Measurements from ENCODE around the gene DIAPH3. TPM values are rescaled to one million over a fixed set of nuclear protein-coding genes. Genes with fewer than 3 reads are reported as not detected.
A peak's percentile ranks its signal among the peaks of the same experiment; 100 is the strongest.

Gene DIAPH3
- total and polyA plus RNA-seq, 2 of the 8 experiments (the other 6 are each of a cell fraction or from before 2014, with no cell fraction given): 8.0 to 30.8 TPM

DNA sequence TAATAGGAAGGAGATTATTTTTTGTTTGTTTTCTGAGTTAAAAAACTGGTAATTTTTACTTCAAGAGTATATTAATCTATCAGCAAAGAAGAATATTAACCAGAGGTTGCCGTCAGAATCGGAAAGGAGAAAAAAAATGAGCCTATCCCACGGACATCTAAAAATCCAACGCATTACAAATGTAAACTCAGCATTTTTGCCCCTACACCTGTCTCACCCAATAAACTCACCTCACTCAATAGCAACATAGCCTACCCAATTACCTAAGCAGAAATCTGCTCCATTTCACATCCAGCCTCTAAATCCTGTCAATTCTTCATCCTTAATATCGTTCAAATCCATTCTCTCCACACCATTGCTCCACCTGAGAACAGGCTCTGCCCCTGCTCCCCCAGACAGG is 10.4 kb upstream of the DIAPH3 start:
- no peaks in the 10 kb centered on the region for H3K79me1 ChIP-seq (ENCODE audit: low read depth, low read length)
- H3K23ac ChIP-seq (ENCODE audit: insufficient read length): no peak overlapping the region
- WGBS, 2 experiments (ENCODE audit: extremely low coverage in 1 of 2, insufficient coverage in 1 of 2, insufficient read length in 1 of 2, insufficient replicate concordance in 2 of 2, low coverage in 1 of 2, low lambda C conversion rate in 2 of 2, missing lambda C conversion rate in 1 of 2): 92 to 100% methylated on average over 1 to 5 of the region's 5 CpGs
- no peak overlapping the region for H2BK120ac ChIP-seq (replicated peaks; ENCODE audit: low read depth, low read length)
- no peak overlapping the region for H2BK20ac ChIP-seq (ENCODE audit: low read length)
- no peaks in the 10 kb centered on the region for H3K27me3 ChIP-seq (replicated peaks in 1 of 4; ENCODE audit: control insufficient read depth in 3 of 4, extremely low read depth in 1 of 4, insufficient read depth in 3 of 4, low read length in 3 of 4)
- no peak overlapping the region for H2BK15ac ChIP-seq (ENCODE audit: low read length)
- no peak overlapping the region for H3K27ac ChIP-seq (ENCODE audit: low read depth, low read length)
- H4K20me1 ChIP-seq (replicated peaks in 1 of 2; ENCODE audit: control insufficient read depth in 1 of 2, insufficient read depth in 2 of 2, low read length in 2 of 2): no peaks in the 10 kb centered on the region
- H3K4me2 ChIP-seq (ENCODE audit: insufficient read depth in 1 of 2, low read depth in 2 of 2, low read length in 2 of 2): no peak overlapping the region
- H3K4me3 ChIP-seq (ENCODE audit: extremely low read depth in 1 of 4, insufficient read depth in 2 of 4, low read depth in 3 of 4, low read length in 4 of 4): no peak overlapping the region
- H3K4ac ChIP-seq (replicated peaks; ENCODE audit: insufficient read length, low read depth, low read length): no peak overlapping the region
- no peak overlapping the region for H3K14ac ChIP-seq (ENCODE audit: insufficient read length)
- FAIRE-seq (no peak), DNase-seq (ENCODE audit: low read depth in 1 of 2, low spot score in 2 of 2) (no peak)
- CTCF ChIA-PET (ENCODE audit: partially characterized antibody): no interaction called here
- no peaks in the 10 kb centered on the region for H3K9me3 ChIP-seq (ENCODE audit: insufficient read depth in 2 of 2, low read depth in 1 of 2, low read length in 1 of 2)
- H3K9ac ChIP-seq (replicated peaks in 1 of 4; ENCODE audit: extremely low read depth in 1 of 4, low read depth in 3 of 4, low read length in 3 of 4): no peak overlapping the region
- H2BK12ac ChIP-seq (ENCODE audit: low read depth, low read length): no peak overlapping the region
- no peaks in the 10 kb centered on the region for H3K23me2 ChIP-seq (ENCODE audit: low read depth, low read length)
- H3K18ac ChIP-seq (ENCODE audit: extremely low read depth, low read length): no peak overlapping the region
- no peak for TF ChIP-seq NRF1 (IDR thresholded peaks at IDR 0.05; ENCODE audit: low read depth, low read length)
- TF ChIP-seq MAFK (IDR thresholded peaks at IDR 0.05; ENCODE audit: low read depth, low read length): 0 out of 2 replicates have a peak, but pooled peaks have one; percentile 9
- TF ChIP-seq SUZ12 (IDR thresholded peaks at IDR 0.05; ENCODE audit: low read length): no peak
- no peaks in the 10 kb centered on the region for H3K79me2 ChIP-seq (ENCODE audit: control insufficient read depth in 1 of 2, insufficient read depth in 2 of 2, low read length in 2 of 2)
- H4K8ac ChIP-seq (ENCODE audit: extremely low read depth, insufficient read depth, low read length): no peak overlapping the region
- H2BK5ac ChIP-seq (ENCODE audit: low read depth, low read length): no peak overlapping the region
- POLR2A ChIA-PET (ENCODE audit: partially characterized antibody): interaction anchor here (1.9 kb wide), 1 partner anchor 10 kb away, joined by 6 read pairs; no protein-coding TSS in a partner anchor
- no peak overlapping the region for H2AFZ ChIP-seq (ENCODE audit: low read length)
- no peaks in the 10 kb centered on the region for H3K4me1 ChIP-seq (replicated peaks in 1 of 4; ENCODE audit: control insufficient read depth in 3 of 4, insufficient read depth in 4 of 4, low read length in 3 of 4)
- no peaks in the 10 kb centered on the region for H3K36me3 ChIP-seq (ENCODE audit: control insufficient read depth in 2 of 4, insufficient read depth in 4 of 4, low read length in 3 of 4)
- no peak overlapping the region for H4K91ac ChIP-seq (replicated peaks; ENCODE audit: insufficient read length, low read length)
- no peak overlapping the region for H4K5ac ChIP-seq (ENCODE audit: insufficient read length, low read depth, low read length)
- H3K56ac ChIP-seq (replicated peaks; ENCODE audit: insufficient read length, low read depth, low read length): no peak overlapping the region
- no peak overlapping the region for H2AK5ac ChIP-seq (ENCODE audit: low read depth, low read length)

All from H1 (cell line).